HG03139 (cell line): Measurements from ENCODE around the gene DCAF12L2.
"Not testable (repeated sequence)": the region's sequence is repeated elsewhere in the genome, so short reads cannot be mapped to it uniquely, and the experiment has no call there.

Experiments used
- ATAC-seq: cut with Tn5 transposase; IDR thresholded peaks from one replicate; pipeline ENCODE4 v1.9.1; 2021; ENCODE audit not compliant: unreplicated experiment

The DCAF12L2 gene

DNA sequence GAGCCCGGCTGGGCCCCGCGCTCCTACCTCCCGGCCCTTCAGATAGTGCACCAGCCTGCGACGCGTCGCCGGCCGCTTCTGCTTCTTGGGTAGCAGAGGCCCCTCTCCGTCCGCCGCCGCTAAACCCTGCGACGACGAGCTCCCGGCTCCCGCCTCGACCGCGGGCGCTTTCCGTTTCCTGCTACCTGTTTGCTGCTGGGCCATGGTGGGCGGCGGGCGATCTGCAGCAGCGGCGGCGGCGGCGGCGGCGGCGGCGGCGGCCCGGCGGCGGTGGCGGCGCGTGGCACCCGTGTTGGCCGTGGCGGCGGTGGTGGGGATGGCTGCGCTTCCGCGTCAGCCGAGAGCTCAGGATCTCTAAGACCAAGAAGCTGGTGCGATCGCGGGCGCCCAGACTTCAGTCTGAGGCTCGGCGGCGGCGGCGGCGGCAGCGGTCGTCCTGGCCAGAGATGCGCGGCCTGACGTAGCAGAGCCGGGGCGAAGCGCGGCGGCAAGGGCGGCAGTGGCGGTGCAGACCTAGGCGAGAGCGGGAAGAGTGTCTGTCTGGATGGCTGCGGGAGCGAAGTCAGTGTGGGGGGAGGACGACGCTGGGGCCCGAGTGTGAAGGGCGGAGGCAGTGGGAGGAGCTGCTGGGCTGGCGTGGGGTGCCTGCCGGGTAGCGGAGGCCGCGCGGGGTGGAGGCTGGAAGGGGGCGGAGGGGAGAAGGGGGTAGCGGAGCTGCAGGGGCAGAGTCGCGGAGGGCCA, at the start of gene DCAF12L2:
Gene DCAF12L2, minus strand, starts transcription at position 569 of the 741 bp plus-strand sequence. Its CDS starts 365 bp downstream, at position 204.
- ATAC-seq, result no peak

DNA sequence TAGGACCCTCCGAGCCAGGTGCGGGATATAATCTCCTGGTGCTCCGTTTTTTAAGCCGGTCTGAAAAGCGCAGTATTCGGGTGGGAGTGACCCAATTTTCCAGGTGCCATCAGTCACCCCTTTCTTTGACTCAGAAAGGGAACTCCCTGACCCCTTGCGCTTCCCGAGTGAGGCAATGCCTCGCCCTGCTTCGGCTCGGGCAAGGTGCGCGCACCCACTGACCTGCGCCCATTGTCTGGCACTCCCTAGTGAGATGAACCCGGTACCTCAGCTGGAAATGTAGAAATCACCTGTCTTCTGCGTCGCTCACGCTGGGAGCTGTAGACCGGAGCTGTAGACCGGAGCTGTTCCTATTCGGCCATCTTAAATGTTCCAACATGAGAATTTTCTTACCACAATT, 24.8 kb upstream of the DCAF12L2 start:
- ATAC-seq, result not testable (repeated sequence)

DNA sequence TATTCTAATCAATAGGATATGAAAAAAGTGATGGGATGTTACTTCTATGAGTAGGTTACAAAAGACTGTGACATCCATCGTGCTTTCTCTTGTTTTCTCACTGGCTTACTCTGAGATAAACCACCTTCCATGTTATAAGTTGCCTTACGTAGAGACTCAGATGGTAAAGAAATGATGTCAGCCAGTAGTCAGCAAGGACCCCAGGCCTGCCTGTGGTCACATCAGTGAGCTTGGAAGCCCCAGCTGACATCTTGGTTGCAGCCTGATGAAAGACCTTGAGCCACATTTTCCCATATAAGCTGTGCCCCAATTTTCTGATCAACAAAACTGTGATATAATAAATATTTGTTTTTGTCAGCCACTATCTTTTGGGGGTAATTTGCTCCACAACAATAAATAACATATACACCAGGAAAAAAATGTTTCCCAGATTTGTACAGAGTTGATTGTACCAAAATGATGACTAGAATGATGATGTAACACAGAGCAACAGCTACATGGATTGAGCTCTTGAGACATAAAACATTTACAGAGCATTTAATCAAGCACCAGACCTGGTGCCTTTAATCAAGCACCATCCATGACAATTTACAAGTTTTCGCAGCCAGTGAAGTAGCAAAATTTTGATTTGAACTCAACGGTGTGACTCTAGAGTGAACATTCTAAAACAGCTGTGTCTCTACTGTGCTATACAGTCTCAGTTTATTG, 11.2 kb upstream of the DCAF12L2 start:
- ATAC-seq, result no peak

DNA sequence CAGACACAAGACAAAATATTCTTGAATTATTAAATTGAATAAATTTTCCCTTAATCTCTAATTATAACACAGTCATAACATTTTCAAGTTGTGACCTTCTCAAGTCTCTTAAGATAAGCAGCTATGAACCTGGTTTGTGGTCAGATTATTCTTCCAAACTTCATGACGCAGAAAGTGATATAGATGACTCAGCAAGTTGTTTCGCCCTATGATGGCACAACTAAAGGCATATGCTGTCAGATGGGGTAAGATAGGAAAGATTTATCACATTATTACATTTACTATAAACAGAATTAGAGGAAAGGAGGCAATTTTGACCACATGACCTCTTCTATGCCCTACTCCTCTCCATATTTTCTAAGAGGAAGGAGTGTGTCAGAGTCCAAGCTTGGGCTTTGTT, 4.6 kb upstream of the DCAF12L2 start:
- no peak for ATAC-seq

DNA sequence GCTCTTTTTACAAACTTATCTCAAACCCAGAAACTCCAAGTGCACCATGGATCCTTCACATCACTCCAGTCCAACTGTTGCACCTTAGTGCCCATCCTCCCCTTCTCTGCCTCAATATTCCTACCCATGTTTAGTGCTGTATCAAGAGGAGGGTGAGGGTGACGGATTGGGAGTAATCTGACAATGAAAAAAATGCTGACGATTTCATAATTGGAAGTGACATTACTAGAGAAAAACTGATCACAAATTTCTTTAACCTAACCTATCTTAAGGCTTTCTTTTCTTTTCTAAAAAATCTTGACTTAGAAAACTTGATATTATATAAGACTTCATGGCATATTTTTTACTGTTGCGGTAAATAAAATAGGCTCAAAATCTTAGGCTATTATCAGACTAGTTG, 1.5 kb upstream of the DCAF12L2 start:
- ATAC-seq, result no peak

DNA sequence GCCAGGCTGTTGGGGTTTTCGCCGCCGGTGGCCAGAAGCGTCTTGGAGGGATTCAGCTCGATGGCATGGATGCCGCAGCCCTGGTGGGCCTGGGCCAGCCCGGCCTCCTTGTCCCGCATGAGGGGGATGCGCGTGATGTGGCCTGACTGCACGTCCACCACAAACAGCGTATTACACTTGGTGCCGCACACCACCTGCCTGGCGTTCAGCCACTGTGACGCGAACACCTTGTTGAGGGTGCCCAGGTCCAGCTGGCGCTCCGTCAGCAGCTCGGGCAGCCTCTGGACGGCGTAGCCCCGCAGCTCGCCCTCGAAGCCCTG, 728 bp downstream of the DCAF12L2 start:
- ATAC-seq, result no peak

DNA sequence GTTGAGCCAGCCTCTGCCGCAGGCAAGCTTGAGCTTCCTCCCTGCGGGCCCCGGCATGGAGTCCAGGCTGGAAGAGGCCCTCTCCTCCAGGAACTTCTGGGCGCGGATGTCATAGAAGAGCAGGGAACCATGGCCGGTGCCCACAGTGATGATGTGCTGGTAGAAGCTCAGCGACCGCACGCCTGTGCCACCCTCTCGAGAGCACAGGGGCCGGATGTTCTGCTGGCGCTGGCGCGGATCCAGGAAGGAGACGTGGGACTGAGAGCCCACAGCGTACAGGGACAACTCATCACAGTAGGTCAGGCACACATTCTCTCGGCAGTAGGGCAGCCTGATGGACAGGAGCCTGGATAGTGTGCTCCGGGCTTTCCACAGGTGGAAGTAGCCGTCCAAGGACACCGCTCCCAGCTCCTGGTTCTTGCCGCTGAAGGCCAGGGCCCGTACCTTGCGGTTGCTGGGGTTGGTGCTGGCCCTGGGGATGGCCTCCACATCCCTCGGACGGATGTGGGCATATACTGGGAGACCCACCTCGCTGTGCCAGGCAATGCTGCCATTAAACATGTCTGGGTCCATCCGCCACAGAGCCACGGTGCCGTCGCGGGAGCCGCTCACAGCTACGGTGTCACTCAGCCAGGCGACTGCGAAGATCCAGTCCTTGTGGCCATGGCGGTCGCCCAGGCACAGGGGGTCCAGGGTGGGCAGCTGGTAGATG, 1.2 kb downstream of the DCAF12L2 start:
- ATAC-seq, result no peak

DNA sequence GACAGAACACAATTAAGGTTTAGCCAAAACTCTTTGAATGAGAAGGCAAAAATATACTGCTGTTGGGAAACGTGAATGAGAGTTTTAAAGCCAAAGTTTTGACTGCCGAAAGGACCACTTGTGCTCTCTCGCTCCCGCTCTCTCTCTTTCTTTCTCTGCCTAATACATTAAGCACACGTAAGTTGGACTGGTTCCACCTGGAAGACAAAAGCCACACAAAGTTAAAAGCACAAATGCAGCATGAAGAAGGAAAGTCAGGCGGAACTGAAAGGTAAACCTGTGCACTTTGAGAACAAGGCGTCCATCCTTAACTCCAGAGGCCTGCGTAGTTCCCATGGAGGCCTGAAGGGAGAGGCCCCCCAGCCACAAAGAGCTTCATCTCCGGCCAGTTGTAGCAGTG, 1.9 kb downstream of the DCAF12L2 start:
- ATAC-seq, result no peak

DNA sequence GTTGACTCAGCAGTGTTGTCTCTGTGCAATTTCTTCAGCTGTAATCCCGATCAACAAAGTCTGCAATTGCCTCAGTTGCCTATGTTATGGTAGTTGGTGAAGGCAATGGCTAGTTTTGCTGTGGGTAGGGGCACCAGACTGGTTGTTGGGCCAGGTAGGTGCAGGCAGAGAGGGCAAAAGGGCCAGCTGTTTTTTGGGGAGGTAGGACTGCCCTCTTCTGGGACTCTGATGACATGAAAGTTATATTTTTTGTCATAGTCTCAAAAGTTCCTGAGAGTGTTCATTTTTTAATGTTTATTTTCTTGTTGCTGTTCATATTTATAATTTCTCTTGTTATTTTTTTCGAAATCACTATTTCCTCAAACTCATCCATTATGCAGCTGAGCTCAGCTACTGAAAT, 25.1 kb downstream of the DCAF12L2 start:
- ATAC-seq, result no peak

DNA sequence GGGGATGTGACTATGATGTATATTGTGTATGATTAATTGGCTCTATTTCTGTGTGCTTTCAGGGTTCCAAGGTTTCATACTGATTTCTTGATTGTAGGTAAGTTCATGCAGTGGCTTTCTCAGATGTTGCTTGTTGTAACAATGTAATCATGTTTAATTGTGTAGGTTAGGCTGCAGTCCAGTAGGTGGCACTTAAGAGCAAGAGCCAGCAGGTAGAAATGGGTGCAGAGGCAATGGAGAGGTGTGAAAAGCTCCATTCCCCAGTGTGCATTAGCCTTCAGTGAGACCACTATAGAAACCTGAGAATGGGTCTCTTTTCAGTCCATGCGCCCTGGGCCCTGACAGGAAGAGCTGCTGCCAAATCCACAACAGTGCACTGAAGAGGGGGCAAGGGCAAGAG, 28.2 kb downstream of the DCAF12L2 start:
- ATAC-seq, result no peak

DNA sequence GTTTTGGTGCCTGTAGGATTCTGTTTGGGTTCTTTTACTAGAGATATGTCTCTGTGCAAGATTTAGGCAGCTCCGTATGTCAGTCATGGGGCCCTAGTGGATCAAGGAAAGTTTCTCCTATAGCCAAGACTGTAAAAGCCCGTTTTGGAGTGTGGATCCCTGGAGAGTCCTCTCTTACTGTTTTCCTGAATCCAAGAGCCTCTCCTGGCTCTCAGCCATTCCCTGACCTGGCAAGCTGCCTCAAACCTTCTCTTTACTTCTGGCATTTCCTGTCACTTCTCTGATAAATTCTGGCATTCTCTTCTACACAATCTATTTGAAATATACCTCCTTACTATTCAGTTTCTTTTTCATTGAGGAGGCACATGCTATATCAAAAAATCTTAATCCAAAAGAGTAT, 41.4 kb downstream of the DCAF12L2 start:
- no peak for ATAC-seq
